ENCODE measurements around the gene SPP2.

GRCh38 chr2:234111523-234111922 lies 61.0 kb downstream of the SPP2 start:
- TF ChIP-seq POLR2AphosphoS5 (IDR thresholded peaks at IDR 0.05; ENCODE audit: borderline replicate concordance, low read depth, low read length) (no peak), EZH2 (IDR thresholded peaks at IDR 0.05) (no peak), FOXP2 (optimal IDR thresholded peaks at IDR 0.05; ENCODE audit: control extremely low read depth, extremely low read length, insufficient read depth) (no peak)
